Measurements from ENCODE around the gene DCHS1.

DCHS1 gene

DNA sequence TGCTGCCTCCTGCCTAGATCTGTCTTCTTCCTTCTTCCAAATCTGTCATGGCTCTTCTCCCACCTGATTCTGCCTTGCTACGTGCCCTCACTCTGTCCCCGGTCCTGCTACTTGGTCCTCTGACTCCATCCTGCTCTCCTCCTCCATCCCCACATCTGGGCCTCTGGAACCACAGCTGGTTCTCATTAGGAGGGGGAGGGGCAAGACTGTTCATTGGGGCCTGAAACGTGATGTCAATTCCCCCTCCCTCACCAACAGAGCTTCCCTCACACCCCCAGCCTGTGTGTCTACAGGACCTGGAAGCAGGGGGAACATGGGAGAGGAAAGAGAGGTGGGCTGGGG lies 9.1 kb downstream of the DCHS1 start:
- DNase-seq (ENCODE audit: low read depth, low spot score) = no peak

GRCh38 chr11:6646071-6646470 lies 9.5 kb downstream of the DCHS1 start:
- DNase-seq (ENCODE audit: low read depth, low spot score) = no peak

- no peak for DNase-seq (ENCODE audit: low read depth, low spot score)
These were observed 12.7 kb downstream of the DCHS1 start for GRCh38 chr11:6642957-6643356.

- no peak for DNase-seq (ENCODE audit: low read depth, low spot score)
These were observed 14.5 kb downstream of the DCHS1 start for GRCh38 chr11:6640985-6641701.

GRCh38 chr11:6640036-6640984 lies 15.3 kb downstream of the DCHS1 start:
- DNase-seq (ENCODE audit: low read depth, low spot score) = no peak

- DNase-seq (ENCODE audit: low read depth, low spot score) = no peak
These were observed 17.2 kb downstream of the DCHS1 start for GRCh38 chr11:6638429-6638828.

GRCh38 chr11:6637871-6638270 lies 17.7 kb downstream of the DCHS1 start:
- no peak for DNase-seq (ENCODE audit: low read depth, low spot score)

- DNase-seq (ENCODE audit: low read depth, low spot score) = no peak
These were observed 19.1 kb downstream of the DCHS1 start for GRCh38 chr11:6636480-6636879.

DNA sequence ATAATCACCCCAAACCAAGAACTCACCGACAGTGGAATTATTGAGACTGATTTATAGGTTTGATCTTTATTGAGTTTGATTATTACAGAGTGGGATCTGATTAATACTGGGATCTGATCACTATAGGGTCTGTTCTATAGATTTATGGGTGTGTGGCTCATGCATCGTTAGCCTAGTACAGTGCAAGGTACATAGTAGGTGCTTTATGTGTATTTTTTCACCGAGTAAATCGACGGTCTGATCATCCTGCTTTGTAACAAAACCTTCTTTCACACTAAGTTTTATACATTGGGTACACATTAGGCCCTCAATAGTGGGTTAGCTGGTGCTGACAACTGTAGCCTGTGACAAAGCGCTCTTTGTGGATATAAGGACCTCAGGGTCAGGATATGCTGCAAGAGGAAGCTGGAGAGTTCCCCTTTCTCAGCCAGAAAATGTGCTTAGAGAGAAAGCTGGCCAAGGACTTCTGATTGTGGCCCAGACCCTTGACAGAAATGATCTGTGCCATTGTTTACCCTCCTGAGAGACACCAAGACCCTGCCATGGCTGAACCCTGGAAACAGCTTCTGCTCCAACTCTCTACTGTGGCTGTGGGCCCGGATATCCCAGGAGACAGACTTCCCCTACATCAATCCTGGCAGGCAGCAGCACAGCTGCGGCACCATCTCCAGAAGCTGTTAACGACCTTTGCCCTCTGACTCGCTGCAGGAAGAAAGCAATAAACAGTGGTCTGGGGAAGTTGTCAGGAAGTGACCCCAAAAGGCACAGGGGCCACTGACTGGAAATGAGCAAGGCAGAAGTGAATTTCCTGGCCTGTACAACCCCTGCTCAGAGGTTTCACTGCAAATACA lies 20.3 kb downstream of the DCHS1 start:
- DNase-seq (ENCODE audit: low read depth, low spot score) = no peak

DNA sequence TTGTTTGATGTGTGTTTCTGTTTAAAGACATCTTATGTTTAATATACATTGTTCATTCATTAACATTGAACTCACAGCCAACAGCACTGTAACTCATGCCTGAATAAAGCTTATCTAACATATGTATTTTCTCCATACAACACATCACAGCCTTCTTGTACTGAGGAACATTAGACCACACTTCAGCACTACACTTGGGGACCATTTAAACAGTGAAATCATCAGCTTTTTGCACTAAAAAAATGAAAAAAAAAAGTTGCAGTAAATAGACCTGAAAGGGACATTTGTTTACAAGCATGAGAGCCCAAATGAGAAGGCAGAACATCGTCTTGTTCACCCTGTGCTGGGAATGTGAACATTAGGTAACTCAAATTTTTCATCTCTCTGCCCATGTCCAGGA lies 21.1 kb downstream of the DCHS1 start:
- no peak for DNase-seq (ENCODE audit: low read depth, low spot score)

GRCh38 chr11:6633422-6634408 lies 21.9 kb downstream of the DCHS1 start:
- DNase-seq (ENCODE audit: low read depth, low spot score) = no peak

DNA sequence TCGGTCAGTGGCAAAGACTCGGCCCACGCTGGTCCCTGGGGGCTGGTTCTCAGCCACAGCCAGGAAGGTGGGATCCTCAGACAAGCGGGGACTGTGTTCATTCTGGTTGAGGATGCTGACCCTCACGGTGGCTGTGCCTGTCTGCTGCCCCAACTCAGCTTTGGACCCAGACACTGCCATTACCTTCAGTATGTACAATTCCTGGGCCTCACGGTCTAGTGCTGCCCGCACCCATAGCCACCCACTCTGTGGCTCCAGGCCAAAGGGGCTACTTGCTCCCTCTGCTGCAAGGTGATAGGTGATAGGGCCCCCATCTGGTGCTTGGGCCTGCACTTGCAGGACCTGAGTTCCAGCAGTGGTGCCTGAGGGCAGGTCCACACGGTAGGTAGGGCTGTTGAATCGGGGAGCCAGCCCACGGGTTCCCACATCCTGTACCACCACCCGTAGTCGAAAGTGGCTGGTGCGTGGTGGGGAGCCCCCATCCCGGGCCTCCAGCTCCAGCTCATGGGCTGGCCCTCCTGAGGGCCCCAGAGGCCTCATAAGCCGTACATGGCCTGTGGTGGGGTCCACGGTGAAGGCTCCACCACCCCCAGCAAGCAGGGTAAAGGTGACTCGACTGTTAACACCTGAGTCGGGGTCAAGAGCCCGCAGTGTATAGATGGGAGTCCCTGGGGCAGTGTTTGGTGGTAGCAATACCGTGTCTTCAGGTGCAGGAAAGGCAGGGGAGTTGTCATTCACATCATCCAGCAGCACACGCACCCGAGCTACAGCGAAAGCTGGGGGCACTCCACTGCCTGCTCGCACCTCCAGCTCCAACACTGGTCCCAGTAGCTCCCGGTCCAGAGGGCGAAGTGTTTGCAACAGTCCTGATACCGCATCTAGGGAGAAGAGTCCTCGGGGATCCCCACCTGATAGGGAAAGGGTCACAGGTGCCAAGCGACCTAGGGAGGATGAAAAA lies 23.2 kb downstream of the DCHS1 start:
- DNase-seq (ENCODE audit: low read depth, low spot score) = no peak

GRCh38 chr11:6631361-6631890 lies 24.2 kb downstream of the DCHS1 start:
- DNase-seq (ENCODE audit: low read depth, low spot score) = no peak

- DNase-seq (ENCODE audit: low read depth, low spot score) = no peak
These were observed 24.8 kb downstream of the DCHS1 start for GRCh38 chr11:6630632-6631291.

DNA sequence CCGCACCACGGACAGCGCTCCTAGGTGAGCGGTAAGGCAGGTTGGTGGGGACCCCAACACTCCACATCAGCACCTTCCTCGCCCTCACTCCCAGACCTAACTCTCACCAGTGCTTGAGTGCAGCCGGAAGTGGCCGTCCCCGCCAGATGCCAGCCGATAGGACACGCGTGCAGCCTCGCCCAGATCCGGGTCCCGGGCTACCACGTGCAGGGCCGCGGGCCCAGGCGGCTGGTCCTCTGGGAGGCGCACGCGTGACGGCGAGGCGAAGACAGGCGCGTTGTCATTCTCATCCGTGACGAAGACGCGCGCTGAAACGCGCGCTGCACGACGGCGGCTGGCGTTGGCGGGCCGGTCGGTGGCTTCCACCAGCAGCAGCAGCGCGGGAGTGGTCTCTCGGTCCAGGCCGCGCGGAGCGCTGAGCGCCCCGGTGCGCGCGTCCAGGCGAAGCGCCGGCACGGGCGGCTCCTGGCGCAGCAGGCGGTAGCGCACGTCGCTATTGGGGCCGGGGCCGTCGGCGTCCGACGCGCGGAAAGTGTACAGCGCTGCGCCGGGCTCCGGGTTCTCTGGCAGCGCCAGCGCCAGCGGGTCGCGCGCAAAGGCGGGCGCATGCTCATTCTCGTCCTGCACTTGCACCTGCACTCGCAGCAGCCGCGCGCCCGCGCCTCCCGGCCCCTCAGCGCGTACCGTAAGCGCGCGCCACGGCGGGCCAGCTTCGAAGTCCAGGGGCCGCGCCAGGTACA lies 25.5 kb downstream of the DCHS1 start:
- no peak for DNase-seq (ENCODE audit: low read depth, low spot score)

DNA sequence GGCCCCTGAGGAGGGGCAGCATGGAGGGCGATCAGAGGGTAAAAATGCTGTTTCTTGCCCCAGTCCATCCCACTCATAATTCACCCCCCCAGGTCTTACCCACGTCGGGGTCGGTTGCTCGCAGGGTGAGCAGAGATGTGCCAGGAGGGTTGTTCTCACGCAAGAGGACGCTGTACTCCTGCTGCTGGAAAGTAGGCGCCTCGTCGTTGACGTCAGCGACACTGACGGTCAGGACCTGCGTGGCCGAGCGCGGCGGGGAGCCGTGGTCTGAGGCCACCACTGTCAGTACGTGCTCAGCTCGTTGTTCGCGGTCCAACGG lies 26.1 kb downstream of the DCHS1 start:
- no peak for DNase-seq (ENCODE audit: low read depth, low spot score)

DNA sequence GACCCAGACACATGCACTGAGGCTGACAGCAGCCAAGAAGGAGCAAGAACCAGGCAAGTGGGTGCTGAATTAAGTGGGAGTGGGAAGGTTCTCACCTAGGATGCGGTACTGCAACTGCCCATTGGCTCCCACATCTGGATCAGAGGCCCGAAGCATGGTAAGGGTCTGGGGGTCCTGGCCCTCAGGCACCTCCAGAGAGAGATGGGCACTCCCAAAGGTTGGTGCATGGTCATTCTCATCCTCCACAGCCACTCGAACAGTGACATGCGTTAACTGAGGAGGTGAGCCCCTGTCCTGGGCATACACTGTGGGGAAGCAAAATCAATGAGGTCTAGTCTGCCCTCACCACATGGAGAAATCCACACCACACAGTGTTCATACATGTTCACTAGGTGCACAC lies 27.1 kb downstream of the DCHS1 start:
- DNase-seq (ENCODE audit: low read depth, low spot score) = no peak

GRCh38 chr11:6627762-6628241 lies 27.8 kb downstream of the DCHS1 start:
- no peak for DNase-seq (ENCODE audit: low read depth, low spot score)
